ENCODE measurements around the gene FEZ2. TPM values are rescaled to one million over a fixed set of nuclear protein-coding genes. Genes with fewer than 3 reads are reported as not detected.

The FEZ2 gene
- total and polyA plus RNA-seq, 2 of the 13 experiments (the other 11 are each of a cell fraction or from before 2014, with no cell fraction given), result 42.5 to 59.1 TPM

DNA sequence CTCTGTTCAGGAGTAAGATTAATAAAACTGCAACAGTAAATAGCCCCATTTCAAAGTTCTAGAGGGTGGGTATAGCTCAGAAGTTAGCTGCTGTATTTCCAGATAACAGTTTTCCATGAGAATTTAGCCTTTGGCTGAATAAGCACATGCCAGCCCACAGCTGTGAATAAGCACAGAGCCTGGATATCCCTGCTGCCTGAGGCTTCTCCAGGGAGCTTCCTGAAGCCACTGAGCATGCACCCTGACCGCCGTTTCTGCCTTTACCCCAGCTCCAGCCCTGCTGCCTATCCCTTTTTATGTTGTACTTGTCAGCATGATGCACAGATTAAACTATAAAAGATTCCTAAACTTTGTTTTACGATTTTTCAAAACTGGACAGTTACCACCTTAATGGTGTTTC lies 85.3 kb downstream of the FEZ2 start:
- H3K27ac ChIP-seq (ENCODE audit: extremely low read length, insufficient read depth, low read length), result no peak overlapping the region
- DNase-seq (ENCODE audit: low spot score), result no peak
- 0 out of 2 replicates have a peak, but pooled peaks cover 3% of the 10 kb centered on the region for H4K20me1 ChIP-seq (ENCODE audit: insufficient read depth, low read length)
- in situ Hi-C loops (cut with HindIII; ENCODE audit: extremely low pct_ligation_motif_present, low pct_unique_long_range_greater_than_20kb) (no loop called here), intact Hi-C loops (cut with micrococcal nuclease; ENCODE audit: unreplicated experiment) (no loop called here)
- H3K9ac ChIP-seq (ENCODE audit: insufficient read depth, low read depth, low read length), result no peak overlapping the region
- H3K9me3 ChIP-seq (ENCODE audit: low read length), result no peaks in the 10 kb centered on the region
- ATAC-seq, result no peak; the same call in 2 of the 3 replicates
- 95% methylated on average over 3 of the region's 3 CpGs for WGBS (ENCODE audit: low lambda C conversion rate)
- CTCF ChIA-PET (ENCODE audit: low intra/inter-chr PET ratio, low total read pairs), result no interaction called here
- POLR2A ChIA-PET, result no interaction called here
- H3K4me1 ChIP-seq (ENCODE audit: insufficient read depth, low read length), result no peaks in the 10 kb centered on the region
- no peak for FAIRE-seq
- TF ChIP-seq TBP (CRISPR knock-in tag; IDR thresholded peaks at IDR 0.05), result no peak
- no peak for TF ChIP-seq PLSCR1 (CRISPR knock-in tag; IDR thresholded peaks at IDR 0.05; ENCODE audit: borderline replicate concordance)
- TF ChIP-seq MED13 (CRISPR knock-in tag; IDR thresholded peaks at IDR 0.05), result no peak
- TF ChIP-seq ZNF720 (CRISPR knock-in tag; IDR thresholded peaks at IDR 0.05), result no peak
- no peak for TF ChIP-seq SMARCC2 (IDR thresholded peaks at IDR 0.05)
- no peak for TF ChIP-seq SKI (IDR thresholded peaks at IDR 0.05; ENCODE audit: partially characterized antibody)
- TF ChIP-seq ZNF629 (CRISPR knock-in tag; conservative IDR thresholded peaks at IDR 0.05), result no peak
- TF ChIP-seq PREB (CRISPR knock-in tag; IDR thresholded peaks at IDR 0.05), result no peak
- TF ChIP-seq GTF2F1 (IDR thresholded peaks at IDR 0.05; ENCODE audit: low read length), result no peak
- TF ChIP-seq RBAK (CRISPR knock-in tag; IDR thresholded peaks at IDR 0.05), result no peak
- H2AFZ ChIP-seq (ENCODE audit: low read length), result no peak overlapping the region
- peaks cover 50 to 97% of the 10 kb centered on the region in 2 experiments for H3K36me3 ChIP-seq (replicated peaks in 1 of 2; ENCODE audit: control insufficient read depth in 1 of 2, insufficient read depth in 2 of 2, low read length in 2 of 2)
- no peaks in the 10 kb centered on the region for H3K79me2 ChIP-seq (ENCODE audit: insufficient read depth, low read length)
- H3K27me3 ChIP-seq (ENCODE audit: control insufficient read depth in 1 of 2, insufficient read depth in 2 of 2, low read length in 2 of 2), result no peaks in the 10 kb centered on the region
- H3K4me2 ChIP-seq (ENCODE audit: low read depth, low read length), result no peak overlapping the region
- no peak overlapping the region for H3K4me3 ChIP-seq (replicated peaks in 1 of 3; ENCODE audit: insufficient read depth in 1 of 3, low read depth in 2 of 3, low read length in 3 of 3)
- no TSS peak for BruUV-seq (replicated peaks)
